GM18519 (cell line): ENCODE measurements around the gene BRSK1.

Experiments used
- ATAC-seq: cut with Tn5 transposase; IDR thresholded peaks from one replicate; pipeline ENCODE4 v1.9.1; 2021; ENCODE audit warnings: mild to moderate bottlenecking, moderate library complexity; ENCODE audit not compliant: unreplicated experiment, low FRiP score

The BRSK1 gene

GRCh38 chr19:55348317-55349034 lies 64.7 kb downstream of the BRSK1 start:
- no peak for ATAC-seq

GRCh38 chr19:55350620-55351315 lies 67.0 kb downstream of the BRSK1 start:
- no peak for ATAC-seq

- ATAC-seq, result no peak
Measured at GRCh38 chr19:55352040-55352439, 68.2 kb downstream of the BRSK1 start.

GRCh38 chr19:55352549-55353145 lies 68.8 kb downstream of the BRSK1 start:
- no peak for ATAC-seq

GRCh38 chr19:55353356-55353802 lies 69.6 kb downstream of the BRSK1 start:
- no peak for ATAC-seq

- no peak for ATAC-seq
Measured at GRCh38 chr19:55353803-55354697, 70.3 kb downstream of the BRSK1 start.

GRCh38 chr19:55354698-55355212 lies 71.0 kb downstream of the BRSK1 start, which contains the start of gene COX6B2:
Gene COX6B2, minus strand, starts transcription at chr19:55354719. Its CDS starts 198 bp downstream, at chr19:55354521.
- ATAC-seq, result no peak

GRCh38 chr19:55355213-55355821 lies 71.5 kb downstream of the BRSK1 start:
- no peak for ATAC-seq

GRCh38 chr19:55358493-55358892 lies 74.7 kb downstream of the BRSK1 start:
- ATAC-seq, result no peak

- ATAC-seq, result no peak
Measured at GRCh38 chr19:55358943-55359908, 75.4 kb downstream of the BRSK1 start.

GRCh38 chr19:55360902-55361301 lies 77.1 kb downstream of the BRSK1 start:
- no peak for ATAC-seq
